Osteoblast (primary cell): ENCODE measurements around the gene PIEZO2. TPM values are rescaled to one million over a fixed set of nuclear protein-coding genes. Genes with fewer than 3 reads are reported as not detected.

Experiments
- DNase-seq: peaks from one replicate; pipeline ENCODE4 v3.0.0; 2011; ENCODE audit warnings: low spot score, mixed read lengths; ENCODE audit not compliant: insufficient read length; ENCODE audit errors: missing footprints
- H2AFZ ChIP-seq: 2 replicates; pipeline ENCODE4 v1.6.0; 2011; ENCODE audit warnings: mild to moderate bottlenecking, low read length
- H3K27ac ChIP-seq: 2 replicates; pipeline ENCODE4 v1.5.1; 2011; ENCODE audit warnings: mild to moderate bottlenecking, low read depth, low read length, moderate library complexity
- H3K27me3 ChIP-seq: 2 replicates; pipeline ENCODE4 v1.6.0; 2012; ENCODE audit warnings: mild to moderate bottlenecking, control low read depth, inconsistent platforms, low read length, moderate library complexity; ENCODE audit not compliant: insufficient read depth
- H3K36me3 ChIP-seq: 2 replicates; pipeline ENCODE4 v1.5.1; 2011; ENCODE audit warnings: mild to moderate bottlenecking, low read length, control low read depth, moderate library complexity; ENCODE audit not compliant: insufficient read depth
- H3K4me1 ChIP-seq: 2 replicates; pipeline ENCODE4 v1.5.1; 2011; ENCODE audit warnings: mild to moderate bottlenecking, low read length, control low read depth, moderate library complexity; ENCODE audit not compliant: insufficient read depth
- H3K4me2 ChIP-seq: 2 replicates; pipeline ENCODE4 v1.6.0; 2011; ENCODE audit warnings: mild to moderate bottlenecking, low read length; ENCODE audit not compliant: insufficient read depth
- H3K4me3 ChIP-seq: fragments of 200-600 bp; sonication (generic); 3 replicates; pipeline ENCODE4 v1.5.1; 2012; ENCODE audit warnings: mild to moderate bottlenecking, low read length, inconsistent platforms; ENCODE audit not compliant: insufficient read depth
- H3K79me2 ChIP-seq: 2 replicates; pipeline ENCODE4 v1.6.0; 2012; ENCODE audit warnings: mild to moderate bottlenecking, low read length, control low read depth, inconsistent platforms; ENCODE audit not compliant: insufficient read depth
- H3K9me3 ChIP-seq: 2 replicates; pipeline ENCODE4 v1.5.1; 2011; ENCODE audit warnings: low read depth, low read length, control low read depth
- H4K20me1 ChIP-seq: 2 replicates; pipeline ENCODE4 v1.6.0; 2012; ENCODE audit warnings: mild to moderate bottlenecking, low read length, control low read depth; ENCODE audit not compliant: insufficient read depth
- total RNA-seq: library from RNA; depleted of rRNA; stranded (reverse); fragments of >200 nt; gene quantifications from 2 replicates; pipeline ENCODE4 v1.2.3, GENCODE V29; 2012
- TF ChIP-seq, protein P1 (sequence below): IDR thresholded peaks from 2 replicates; pipeline ENCODE4 v1.5.1; 2011; ENCODE audit warnings: mild to moderate bottlenecking, low read depth, low read length, moderate library complexity; ENCODE audit errors: extremely low read depth

The PIEZO2 gene
- total RNA-seq, 1 donor, result 46.7 TPM

DNA sequence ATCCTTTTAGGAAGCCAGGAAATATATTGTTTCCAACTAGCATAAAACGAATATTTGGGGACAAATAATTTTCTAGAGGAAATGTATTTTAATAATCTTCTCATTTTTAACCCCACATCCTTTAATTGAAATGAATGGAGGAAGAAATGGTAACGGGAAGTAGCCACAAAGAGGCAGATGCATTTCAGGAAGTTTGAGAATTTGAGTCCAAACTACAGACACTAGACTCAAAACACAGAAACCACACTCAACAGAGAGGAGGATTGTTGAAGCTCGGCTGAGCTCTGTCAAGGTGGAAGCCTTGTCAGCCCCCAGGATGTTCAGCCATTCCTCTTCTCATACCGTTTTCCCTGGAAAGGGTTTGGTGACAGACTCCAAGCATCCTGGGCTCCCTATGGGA lies 335.0 kb downstream of the PIEZO2 start:
- H3K27me3 ChIP-seq, result no peaks in the 10 kb centered on the region
- no peak for DNase-seq
- no peak overlapping the region for H3K4me2 ChIP-seq
- no peaks in the 10 kb centered on the region for H3K9me3 ChIP-seq
- no peak overlapping the region for H2AFZ ChIP-seq
- no peaks in the 10 kb centered on the region for H4K20me1 ChIP-seq
- TF ChIP-seq, protein P1, sequence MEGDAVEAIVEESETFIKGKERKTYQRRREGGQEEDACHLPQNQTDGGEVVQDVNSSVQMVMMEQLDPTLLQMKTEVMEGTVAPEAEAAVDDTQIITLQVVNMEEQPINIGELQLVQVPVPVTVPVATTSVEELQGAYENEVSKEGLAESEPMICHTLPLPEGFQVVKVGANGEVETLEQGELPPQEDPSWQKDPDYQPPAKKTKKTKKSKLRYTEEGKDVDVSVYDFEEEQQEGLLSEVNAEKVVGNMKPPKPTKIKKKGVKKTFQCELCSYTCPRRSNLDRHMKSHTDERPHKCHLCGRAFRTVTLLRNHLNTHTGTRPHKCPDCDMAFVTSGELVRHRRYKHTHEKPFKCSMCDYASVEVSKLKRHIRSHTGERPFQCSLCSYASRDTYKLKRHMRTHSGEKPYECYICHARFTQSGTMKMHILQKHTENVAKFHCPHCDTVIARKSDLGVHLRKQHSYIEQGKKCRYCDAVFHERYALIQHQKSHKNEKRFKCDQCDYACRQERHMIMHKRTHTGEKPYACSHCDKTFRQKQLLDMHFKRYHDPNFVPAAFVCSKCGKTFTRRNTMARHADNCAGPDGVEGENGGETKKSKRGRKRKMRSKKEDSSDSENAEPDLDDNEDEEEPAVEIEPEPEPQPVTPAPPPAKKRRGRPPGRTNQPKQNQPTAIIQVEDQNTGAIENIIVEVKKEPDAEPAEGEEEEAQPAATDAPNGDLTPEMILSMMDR, result no peak
- no peaks in the 10 kb centered on the region for H3K79me2 ChIP-seq
- H3K4me3 ChIP-seq, result no peak overlapping the region
- H3K36me3 ChIP-seq, result no peaks in the 10 kb centered on the region
- H3K4me1 ChIP-seq, result no peaks in the 10 kb centered on the region
- H3K27ac ChIP-seq, result no peak overlapping the region

GRCh38 chr18:10805587-10806118 lies 343.7 kb downstream of the PIEZO2 start:
- no peaks in the 10 kb centered on the region for H3K4me1 ChIP-seq
- no peaks in the 10 kb centered on the region for H4K20me1 ChIP-seq
- no peak overlapping the region for H3K4me2 ChIP-seq

GRCh38 chr18:10804126-10804525 lies 345.2 kb downstream of the PIEZO2 start:
- Histone ChIP-seq H3K27ac (no peak overlapping the region), H3K79me2 (no peaks in the 10 kb centered on the region)
- DNase-seq, result no peak

More at GRCh38 chr18:10805587-10806118, 343.7 kb downstream of the PIEZO2 start:
- H3K4me3 ChIP-seq, result no peak overlapping the region
- no peaks in the 10 kb centered on the region for H3K79me2 ChIP-seq
- no peak overlapping the region for H2AFZ ChIP-seq
- DNase-seq, result no peak
- no peaks in the 10 kb centered on the region for H3K27me3 ChIP-seq
- no peak overlapping the region for H3K27ac ChIP-seq
- no peaks in the 10 kb centered on the region for H3K9me3 ChIP-seq
- TF ChIP-seq, protein P1, result no peak
- H3K36me3 ChIP-seq, result no peaks in the 10 kb centered on the region

GRCh38 chr18:10798727-10799550 lies 350.4 kb downstream of the PIEZO2 start:
- Histone ChIP-seq H4K20me1 (no peaks in the 10 kb centered on the region), H3K4me3 (no peak overlapping the region), H3K9me3 (no peaks in the 10 kb centered on the region), H3K79me2 (no peaks in the 10 kb centered on the region), H3K27ac (no peak overlapping the region), H3K4me1 (no peaks in the 10 kb centered on the region), H3K4me2 (peak overlapping the region; percentile 53), H3K36me3 (no peaks in the 10 kb centered on the region), H3K27me3 (no peaks in the 10 kb centered on the region), H2AFZ (peak overlapping the region; percentile 54)
- TF ChIP-seq, protein P1, result no peak
- no peak for DNase-seq

More at GRCh38 chr18:10804126-10804525, 345.2 kb downstream of the PIEZO2 start:
- Histone ChIP-seq H3K9me3 (no peaks in the 10 kb centered on the region), H2AFZ (no peak overlapping the region), H3K4me1 (no peaks in the 10 kb centered on the region), H4K20me1 (no peaks in the 10 kb centered on the region), H3K36me3 (no peaks in the 10 kb centered on the region), H3K27me3 (no peaks in the 10 kb centered on the region), H3K4me2 (no peak overlapping the region), H3K4me3 (no peak overlapping the region)
- TF ChIP-seq, protein P1, result no peak
